ENCODE data around the gene KIAA0825.

- TF ChIP-seq EZH2 (IDR thresholded peaks at IDR 0.05; ENCODE audit: insufficient read depth, poor library complexity, severe bottlenecking): no peak
- TF ChIP-seq EZH2phosphoT487 (IDR thresholded peaks at IDR 0.05; ENCODE audit: insufficient read depth, low read depth): no peak
These were observed 304.7 kb downstream of the KIAA0825 start for GRCh38 chr5:94313696-94314095.
